Adipocyte (in vitro differentiated cells): Measurements from ENCODE around the gene TRDMT1.

Source experiments
- DNase-seq: peaks from one replicate; pipeline ENCODE4 v3.0.0-alpha.2; 2015; ENCODE audit warnings: low read depth
- H3K27me3 ChIP-seq: replicated peaks from 2 replicates; pipeline ENCODE4 v1.7.0; 2013; ENCODE audit warnings: mild to moderate bottlenecking, low read length, moderate library complexity; ENCODE audit not compliant: control insufficient read depth, insufficient read depth
- H3K36me3 ChIP-seq: 2 replicates; pipeline ENCODE4 v1.7.0; 2013; ENCODE audit warnings: low read length, mild to moderate bottlenecking, moderate library complexity; ENCODE audit not compliant: control insufficient read depth, insufficient read depth, severe bottlenecking
- H3K4me1 ChIP-seq: 2 replicates; pipeline ENCODE4 v1.7.0; 2013; ENCODE audit warnings: mild to moderate bottlenecking, low read length, moderate library complexity; ENCODE audit not compliant: control insufficient read depth, insufficient read depth
- H3K4me3 ChIP-seq: 2 replicates; pipeline ENCODE4 v1.7.0; 2013; ENCODE audit warnings: mild to moderate bottlenecking, low read length, moderate library complexity
- H3K9ac ChIP-seq: 2 replicates; pipeline ENCODE4 v1.7.0; 2013; ENCODE audit warnings: mild to moderate bottlenecking, low read length, moderate library complexity
- H3K9me3 ChIP-seq: 2 replicates; pipeline ENCODE4 v1.7.0; 2013; ENCODE audit warnings: mild to moderate bottlenecking, low read length, moderate library complexity; ENCODE audit not compliant: control insufficient read depth

TRDMT1 gene

GRCh38 chr10:17188644-17189172 is 12.8 kb downstream of the TRDMT1 start:
- Histone ChIP-seq H3K4me1 (no peaks in the 10 kb centered on the region), H3K36me3 (no peaks in the 10 kb centered on the region), H3K9me3 (no peaks in the 10 kb centered on the region), H3K27me3 (no peaks in the 10 kb centered on the region), H3K4me3 (no peak overlapping the region), H3K9ac (no peak overlapping the region)
- DNase-seq, result no peak

GRCh38 chr10:17185873-17186272 is 15.6 kb downstream of the TRDMT1 start:
- Histone ChIP-seq H3K4me1 (no peaks in the 10 kb centered on the region), H3K36me3 (no peaks in the 10 kb centered on the region), H3K9me3 (no peaks in the 10 kb centered on the region), H3K4me3 (no peak overlapping the region), H3K27me3 (no peaks in the 10 kb centered on the region), H3K9ac (no peak overlapping the region)
- DNase-seq, result no peak

- DNase-seq, result no peak
- Histone ChIP-seq H3K9ac (no peak overlapping the region), H3K9me3 (no peaks in the 10 kb centered on the region), H3K36me3 (no peaks in the 10 kb centered on the region), H3K4me3 (no peak overlapping the region), H3K27me3 (no peaks in the 10 kb centered on the region), H3K4me1 (peaks cover 7% of the 10 kb centered on the region)
These were observed 18.4 kb downstream of the TRDMT1 start for GRCh38 chr10:17183110-17183509.

GRCh38 chr10:17181751-17182150 is 19.7 kb downstream of the TRDMT1 start:
- Histone ChIP-seq H3K9ac (no peak overlapping the region), H3K4me1 (peaks cover 7% of the 10 kb centered on the region), H3K36me3 (no peaks in the 10 kb centered on the region), H3K4me3 (no peak overlapping the region), H3K27me3 (no peaks in the 10 kb centered on the region), H3K9me3 (no peaks in the 10 kb centered on the region)
- DNase-seq, result no peak

GRCh38 chr10:17181110-17181509 is 20.4 kb downstream of the TRDMT1 start:
- no peak overlapping the region for H3K4me3 ChIP-seq
- no peaks in the 10 kb centered on the region for H3K36me3 ChIP-seq
- DNase-seq, result no peak
- peaks cover 11% of the 10 kb centered on the region for H3K4me1 ChIP-seq
- no peaks in the 10 kb centered on the region for H3K9me3 ChIP-seq
- H3K27me3 ChIP-seq, result no peaks in the 10 kb centered on the region
- no peak overlapping the region for H3K9ac ChIP-seq

GRCh38 chr10:17179002-17179401 is 22.5 kb downstream of the TRDMT1 start:
- DNase-seq, result peak; percentile 25
- H3K27me3 ChIP-seq, result no peaks in the 10 kb centered on the region
- no peak overlapping the region for H3K4me3 ChIP-seq
- H3K36me3 ChIP-seq, result no peaks in the 10 kb centered on the region
- H3K9me3 ChIP-seq, result no peaks in the 10 kb centered on the region
- H3K9ac ChIP-seq, result no peak overlapping the region
- peaks cover 32% of the 10 kb centered on the region for H3K4me1 ChIP-seq

GRCh38 chr10:17178006-17178405 is 23.5 kb downstream of the TRDMT1 start:
- H3K36me3 ChIP-seq, result no peaks in the 10 kb centered on the region
- no peaks in the 10 kb centered on the region for H3K9me3 ChIP-seq
- H3K27me3 ChIP-seq, result no peaks in the 10 kb centered on the region
- no peak for DNase-seq
- peaks cover 32% of the 10 kb centered on the region for H3K4me1 ChIP-seq
- no peak overlapping the region for H3K9ac ChIP-seq
- no peak overlapping the region for H3K4me3 ChIP-seq

- no peak overlapping the region for H3K9ac ChIP-seq
- H3K4me3 ChIP-seq, result no peak overlapping the region
- DNase-seq, result no peak
- H3K36me3 ChIP-seq, result no peaks in the 10 kb centered on the region
- peaks cover 32% of the 10 kb centered on the region for H3K4me1 ChIP-seq
- no peaks in the 10 kb centered on the region for H3K27me3 ChIP-seq
- no peaks in the 10 kb centered on the region for H3K9me3 ChIP-seq
These were observed 24.5 kb downstream of the TRDMT1 start for GRCh38 chr10:17177014-17177413.

GRCh38 chr10:17176091-17176490 is 25.4 kb downstream of the TRDMT1 start:
- Histone ChIP-seq H3K9ac (no peak overlapping the region), H3K9me3 (no peaks in the 10 kb centered on the region), H3K27me3 (no peaks in the 10 kb centered on the region), H3K36me3 (no peaks in the 10 kb centered on the region), H3K4me1 (peaks cover 32% of the 10 kb centered on the region), H3K4me3 (no peak overlapping the region)
- no peak for DNase-seq

GRCh38 chr10:17175551-17175950 is 25.9 kb downstream of the TRDMT1 start:
- DNase-seq, result peak; percentile 30
- no peaks in the 10 kb centered on the region for H3K36me3 ChIP-seq
- H3K4me1 ChIP-seq, result peaks cover 32% of the 10 kb centered on the region
- H3K9ac ChIP-seq, result peak overlapping the region; percentile 48
- no peaks in the 10 kb centered on the region for H3K27me3 ChIP-seq
- H3K4me3 ChIP-seq, result peak overlapping the region; percentile 12
- no peaks in the 10 kb centered on the region for H3K9me3 ChIP-seq

- Histone ChIP-seq H3K9ac (no peak overlapping the region), H3K4me3 (peak overlapping the region; percentile 12), H3K9me3 (no peaks in the 10 kb centered on the region), H3K27me3 (no peaks in the 10 kb centered on the region), H3K4me1 (peaks cover 32% of the 10 kb centered on the region), H3K36me3 (no peaks in the 10 kb centered on the region)
- peak; percentile 12 for DNase-seq
These were observed 26.8 kb downstream of the TRDMT1 start for GRCh38 chr10:17174626-17175025.

- DNase-seq, result no peak
- peaks cover 22% of the 10 kb centered on the region for H3K4me1 ChIP-seq
- H3K9me3 ChIP-seq, result no peaks in the 10 kb centered on the region
- H3K9ac ChIP-seq, result no peak overlapping the region
- no peaks in the 10 kb centered on the region for H3K27me3 ChIP-seq
- no peaks in the 10 kb centered on the region for H3K36me3 ChIP-seq
- H3K4me3 ChIP-seq, result no peak overlapping the region
These were observed 30.3 kb downstream of the TRDMT1 start for GRCh38 chr10:17171141-17171641.
